B cell (primary cell): Measurements from ENCODE around the gene SLC30A3. TPM values are rescaled to one million over a fixed set of nuclear protein-coding genes. Genes with fewer than 3 reads are reported as not detected.

Experiments used
- ATAC-seq: fragments of 200-7000 bp; cut with Tn5 transposase; one replicate; pipeline ENCODE4 v1.10.0; 2021; ENCODE audit warnings: low read depth, mild to moderate bottlenecking, moderate number of reproducible peaks, moderate library complexity
- CTCF ChIA-PET: fragments of 350-600 bp; sonication (Branson Sonifier 250); formaldehyde crosslinking; loops from one replicate; lab custom pipeline; 2021; ENCODE audit warnings: antibody characterized with exemption, inconsistent platforms; lab: Charles Lee
- POLR2A ChIA-PET: fragments of 350-600 bp; sonication (Branson Sonifier 250); formaldehyde crosslinking; loops from one replicate; lab custom pipeline; 2021; ENCODE audit warnings: antibody characterized with exemption; lab: Charles Lee
- DNase-seq: peaks from one replicate; pipeline ENCODE4 v3.0.0; 2013
- H2AFZ ChIP-seq: 2 replicates; pipeline ENCODE4 v1.6.1; 2012; ENCODE audit warnings: mild to moderate bottlenecking, low read depth, low read length; ENCODE audit not compliant: insufficient read depth, poor library complexity, severe bottlenecking
- H3K27ac ChIP-seq, 2 donors: 1 replicate in 1 of 2; 2 replicates in 1 of 2; pipeline ENCODE4 v1.5.1; 2012 to 2013; ENCODE audit warnings: low read length in 2 of 2, mild to moderate bottlenecking in 2 of 2, moderate library complexity in 1 of 2
- H3K27me3 ChIP-seq, 4 experiments: fragments of 200-600 bp in 1 of 4; sonication (generic) in 1 of 4; replicated peaks in 1 of 4; 1 replicate in 2 of 4; 2 replicates in 2 of 4; pipeline versions ENCODE4 v1.6.1 to v1.7.0; 2013 to 2016; ENCODE audit warnings: low read length in 3 of 4, mild to moderate bottlenecking in 2 of 4, mixed read lengths in 1 of 4, moderate library complexity in 1 of 4; ENCODE audit not compliant: insufficient read depth in 4 of 4, control insufficient read depth in 3 of 4; ENCODE audit errors: control extremely low read depth in 1 of 4
- H3K36me3 ChIP-seq, 2 experiments: replicated peaks in 1 of 2; 1 replicate in 1 of 2; 2 replicates in 1 of 2; pipeline versions ENCODE4 v1.6.1 to v1.7.1; 2013; ENCODE audit warnings: low read length in 1 of 2; ENCODE audit not compliant: insufficient read depth in 2 of 2, control insufficient read depth in 1 of 2; ENCODE audit errors: control extremely low read depth in 1 of 2, extremely low read depth in 1 of 2
- H3K4me1 ChIP-seq, 2 donors: fragments of 200-600 bp in 1 of 2; sonication (generic) in 1 of 2; 1 replicate in 1 of 2; 2 replicates in 1 of 2; pipeline versions ENCODE4 v1.5.1 to v1.6.1; 2013 to 2017; ENCODE audit warnings: low read length in 2 of 2; ENCODE audit not compliant: control insufficient read depth in 2 of 2, insufficient read depth in 2 of 2
- H3K4me2 ChIP-seq: replicated peaks from 2 replicates; pipeline ENCODE3; 2012; ENCODE audit warnings: mild to moderate bottlenecking, low read depth, low read length; ENCODE audit not compliant: poor library complexity, severe bottlenecking
- H3K4me3 ChIP-seq, 5 experiments: fragments of 200-600 bp in 1 of 5; sonication (generic) in 1 of 5; 1 replicate in 3 of 5; 2 replicates in 2 of 5; pipeline versions ENCODE4 v1.5.1 to v1.7.0; 2011 to 2016; ENCODE audit warnings: low read length in 4 of 5, mild to moderate bottlenecking in 4 of 5, low read depth in 2 of 5, control low read depth in 1 of 5, moderate library complexity in 1 of 5; ENCODE audit not compliant: insufficient read depth in 1 of 5; ENCODE audit errors: control extremely low read depth in 1 of 5, extremely low read depth in 1 of 5
- H3K79me2 ChIP-seq: fragments of 200-600 bp; sonication (generic); one replicate; pipeline ENCODE4 v1.6.0; 2016; ENCODE audit warnings: low read length; ENCODE audit not compliant: control insufficient read depth, insufficient read depth
- H3K9ac ChIP-seq: fragments of 200-600 bp; sonication (generic); 2 replicates; pipeline ENCODE4 v1.6.1; 2017; ENCODE audit warnings: mild to moderate bottlenecking, low read length, moderate library complexity
- H3K9me3 ChIP-seq, 3 donors: one replicate each; pipeline versions ENCODE4 v1.6.1 to v1.7.1; 2013; ENCODE audit warnings: low read length in 2 of 3; ENCODE audit not compliant: control insufficient read depth in 2 of 3, insufficient read depth in 1 of 3; ENCODE audit errors: control extremely low read depth in 1 of 3
- H4K20me1 ChIP-seq: 2 replicates; pipeline ENCODE4 v1.6.0; 2012; ENCODE audit warnings: mild to moderate bottlenecking, low read length; ENCODE audit not compliant: insufficient read depth, control insufficient read depth, poor library complexity, severe bottlenecking
- H3K27ac Mint-ChIP-seq: one replicate; pipeline ENCODE4 v1.8.0; 2021; ENCODE audit warnings: mixed read lengths
- H3K27me3 Mint-ChIP-seq: one replicate; pipeline ENCODE4 v1.8.0; 2021; ENCODE audit warnings: mixed read lengths
- H3K4me1 Mint-ChIP-seq: one replicate; pipeline ENCODE4 v1.8.0; 2021; ENCODE audit warnings: mixed read lengths
- H3K4me3 Mint-ChIP-seq: one replicate; pipeline ENCODE4 v1.8.0; 2021; ENCODE audit warnings: mixed read lengths
- H3K9me3 Mint-ChIP-seq: one replicate; pipeline ENCODE4 v1.8.0; 2022; ENCODE audit warnings: mixed read lengths; ENCODE audit not compliant: insufficient read depth
- CTCF ChIP-seq: fragments of 200-600 bp; IDR thresholded peaks from one replicate; pipeline ENCODE4 v1.8.0; 2022; ENCODE audit warnings: antibody characterized with exemption, mild to moderate bottlenecking
- EZH2 ChIP-seq: IDR thresholded peaks from 2 replicates; pipeline ENCODE4 v1.6.1; 2012; ENCODE audit warnings: borderline replicate concordance, low read depth, mild to moderate bottlenecking, moderate library complexity, low read length; ENCODE audit not compliant: insufficient read depth, poor library complexity, severe bottlenecking
- WGBS: methylation state at CpG from one replicate; pipeline ENCODE4 v1.1.5; 2013; ENCODE audit warnings: missing lambda C conversion rate; ENCODE audit not compliant: insufficient coverage; 5-methylcytosine and 5-hydroxymethylcytosine counted together
- intact Hi-C: fragments of 100-400 bp; cut with micrococcal nuclease; formaldehyde crosslinking; loops from one replicate; pipeline ENCODE4 v1.10.0; 2022
- polyA plus RNA-seq: library from polyadenylated mRNA; depleted of rRNA; stranded (reverse); fragments of >200 nt; gene quantifications from 2 replicates; pipeline ENCODE4 v1.2.3, GENCODE V29; 2012
- total RNA-seq, 2 donors: library from RNA; stranded (reverse); fragments of 120-200 nt in 1 of 2; gene quantifications; 1 replicate in 1 of 2; 2 replicates in 1 of 2; pipeline versions ENCODE4 v1.2.3 to v1.2.4, GENCODE V29; 2013 to 2022

The SLC30A3 gene
- total and polyA plus RNA-seq, 2 donors (not counting 1 experiment from before 2014, with no cell fraction given) = 0.09 TPM; not detected in 1

- Histone ChIP-seq H3K36me3 (no peaks in the 10 kb centered on the region), H3K27ac (no peak overlapping the region), H3K4me3 (peak overlapping the region in 4 of 5 experiments; percentile 47 to 68 (median 64)), H3K4me1 (peaks cover 35 to 38% of the 10 kb centered on the region in 2 donors), H3K79me2 (no peaks in the 10 kb centered on the region), H3K9ac (peak overlapping the region; percentile 74), H3K4me2 (peak overlapping the region; percentile 99), H2AFZ (peak overlapping the region; percentile 91), H3K27me3 (peaks cover 0 to 79% (median 35%) of the 10 kb centered on the region in 4 experiments), H3K9me3 (peaks cover 0 to 4% (median 0%) of the 10 kb centered on the region in 3 donors), H4K20me1 (no peaks in the 10 kb centered on the region)
- TF ChIP-seq EZH2 = peak; percentile 70
- no peak for TF ChIP-seq CTCF
- Mint-ChIP-seq H3K9me3 (no peaks in the 10 kb centered on the region), H3K4me3 (peak overlapping the region; percentile 94), H3K27ac (peak overlapping the region; percentile 68), H3K4me1 (peaks cover 35% of the 10 kb centered on the region), H3K27me3 (peaks cover 48% of the 10 kb centered on the region)
- CTCF ChIA-PET = interaction anchor here (0.6 to 6.0 kb wide), 8 partner anchors 10 to 420 kb away, joined by 3 to 50 read pairs (median 3); partner anchors contain the start of genes ATRAID and SLC5A6
- intact Hi-C loops = loop anchor here (1.0 to 5.0 kb wide), 3 partner anchors 39 to 51 kb away; partner anchors contain the start of genes ATRAID, CAD and SLC5A6
- WGBS = 3% methylated on average over 37 of the region's 46 CpGs
- POLR2A ChIA-PET = no interaction called here
- DNase-seq (peak; percentile 67), ATAC-seq (no peak)
These were observed 723 bp upstream of the SLC30A3 start for GRCh38 chr2:27263287-27264252.
